Forelimb muscle (tissue), 1 donor: ENCODE results near the gene ALPP. TPM values are rescaled to one million over a fixed set of nuclear protein-coding genes. Genes with fewer than 3 reads are reported as not detected.
"Not testable (repeated sequence)": the region's sequence is repeated elsewhere in the genome, so short reads cannot be mapped to it uniquely, and the experiment has no call there.

Experiments used
- DNase-seq: peaks from one replicate; pipeline ENCODE4 v3.0.0-alpha.2; 2013; ENCODE audit warnings: low read depth
- polyA plus RNA-seq: library from polyadenylated mRNA; unstranded; fragments of 120-200 nt; gene quantifications from one replicate; pipeline ENCODE4 v1.2.1, GENCODE V29; 2013; ENCODE audit not compliant: insufficient read length

The ALPP gene
- polyA plus RNA-seq, 1 donor, result not detected

- no peak for DNase-seq
Measured at GRCh38 chr2:232341061-232341738, 37.4 kb upstream of the ALPP start.

DNA sequence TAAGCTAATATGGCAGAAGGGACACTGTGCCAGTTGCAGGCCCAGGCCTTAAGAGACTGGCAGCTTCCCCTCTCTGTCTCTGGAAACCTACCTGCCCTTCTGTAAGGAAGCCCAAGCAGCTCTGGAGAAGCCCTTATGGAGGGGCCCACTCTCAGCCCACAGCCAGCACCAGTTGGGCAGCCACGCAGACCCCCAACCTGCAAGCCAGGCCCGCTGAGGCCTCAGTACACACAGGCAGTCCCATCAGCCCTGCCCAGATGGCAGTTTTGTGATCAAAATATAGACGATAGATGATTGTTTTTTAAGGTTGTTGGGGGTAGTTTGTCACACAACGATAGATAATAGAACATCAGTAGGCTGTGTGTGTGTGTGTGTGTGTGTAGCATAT is 36.8 kb upstream of the ALPP start:
- no peak for DNase-seq

GRCh38 chr2:232342635-232343565 is 35.7 kb upstream of the ALPP start:
- DNase-seq, result no peak

GRCh38 chr2:232343821-232344220 is 34.7 kb upstream of the ALPP start:
- no peak for DNase-seq

DNA sequence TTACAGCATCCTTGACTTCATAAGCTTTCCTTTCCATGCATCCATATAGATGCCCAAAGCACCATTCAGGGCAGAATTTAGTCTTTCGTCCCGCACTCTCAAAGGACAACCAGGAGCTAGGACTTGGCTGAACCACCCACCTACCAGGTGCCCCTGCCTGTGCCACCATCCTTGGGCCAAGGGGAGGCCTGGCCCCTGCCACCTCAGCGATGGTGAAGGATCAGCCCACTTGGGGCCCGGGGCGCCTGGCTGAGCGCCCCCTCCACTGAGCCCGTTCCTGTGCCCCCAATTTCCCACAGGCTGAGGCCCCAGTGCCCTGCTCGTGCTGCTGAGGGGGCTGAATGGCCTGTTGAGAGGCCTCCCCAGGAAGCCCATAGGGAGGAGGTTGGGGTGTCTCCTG is 33.3 kb upstream of the ALPP start:
- no peak for DNase-seq

GRCh38 chr2:232347369-232347768 is 31.2 kb upstream of the ALPP start:
- no peak for DNase-seq

DNA sequence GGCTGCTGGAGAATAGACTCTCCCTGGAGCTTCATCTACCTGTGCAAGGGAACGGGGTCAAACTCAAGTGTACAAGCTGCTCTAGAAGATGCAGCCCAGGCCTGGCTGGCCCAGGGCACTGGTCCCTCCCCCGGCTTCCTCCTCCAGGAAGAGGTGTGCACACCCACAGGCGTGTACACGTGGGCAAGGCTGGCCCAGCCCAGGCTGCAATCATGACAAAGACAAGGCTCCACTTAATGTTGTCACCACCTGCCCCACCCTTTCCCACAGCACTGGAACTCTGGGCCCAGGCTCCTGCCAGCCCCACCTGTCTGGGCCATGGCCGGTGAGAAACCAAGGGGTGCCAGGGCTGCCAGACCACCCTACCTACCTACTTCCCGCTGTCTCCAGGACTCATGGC is 29.6 kb upstream of the ALPP start:
- DNase-seq, result no peak

- DNase-seq, result no peak
Measured at GRCh38 chr2:232349546-232349945, 29.0 kb upstream of the ALPP start.

- no peak for DNase-seq
Measured at GRCh38 chr2:232349946-232350635, 28.5 kb upstream of the ALPP start.

GRCh38 chr2:232350804-232351685 is 27.5 kb upstream of the ALPP start:
- no peak for DNase-seq

DNA sequence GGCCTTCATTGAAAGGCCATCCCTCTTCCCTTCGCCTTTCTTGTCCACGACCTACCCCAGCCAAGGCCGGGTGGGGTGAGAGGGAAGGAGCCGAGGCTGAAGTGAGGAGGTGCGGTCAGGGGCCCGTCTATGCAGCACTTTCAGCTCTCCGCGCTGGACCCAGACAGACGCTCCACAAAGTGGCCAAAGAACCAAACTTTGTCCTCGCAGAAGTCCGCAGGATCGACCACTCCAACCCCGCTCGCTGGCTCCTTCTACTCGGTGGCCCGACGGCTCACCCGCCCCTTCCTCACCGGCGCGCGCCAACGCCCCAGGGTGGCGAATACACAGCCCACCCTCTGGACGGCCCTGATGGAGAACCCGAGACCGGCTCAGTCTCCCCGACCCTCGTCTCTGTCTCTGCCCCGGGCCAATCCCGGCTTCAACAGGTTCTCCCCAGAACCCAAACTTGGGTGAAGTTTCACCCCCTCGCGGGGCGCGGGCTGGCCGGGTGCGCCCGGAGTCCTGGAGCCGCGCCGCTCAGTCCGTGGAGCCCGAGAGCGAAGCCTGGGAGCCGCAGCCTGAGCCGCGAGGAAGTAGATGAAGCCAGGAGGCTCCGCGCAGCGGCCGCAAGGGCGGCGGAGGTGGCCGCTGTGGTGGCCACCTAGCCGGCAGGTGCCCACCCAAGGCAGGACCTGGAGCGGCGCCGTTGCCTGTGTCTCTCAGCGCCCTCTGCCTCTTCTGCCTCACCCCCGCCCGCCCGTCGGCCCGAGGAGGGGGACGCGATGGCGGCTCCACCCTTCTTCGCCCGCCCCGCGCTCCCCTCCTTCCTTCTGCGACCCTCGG is 26.7 kb upstream of the ALPP start:
- DNase-seq, result no peak

GRCh38 chr2:232352511-232353091 is 25.9 kb upstream of the ALPP start:
- DNase-seq, result no peak

DNA sequence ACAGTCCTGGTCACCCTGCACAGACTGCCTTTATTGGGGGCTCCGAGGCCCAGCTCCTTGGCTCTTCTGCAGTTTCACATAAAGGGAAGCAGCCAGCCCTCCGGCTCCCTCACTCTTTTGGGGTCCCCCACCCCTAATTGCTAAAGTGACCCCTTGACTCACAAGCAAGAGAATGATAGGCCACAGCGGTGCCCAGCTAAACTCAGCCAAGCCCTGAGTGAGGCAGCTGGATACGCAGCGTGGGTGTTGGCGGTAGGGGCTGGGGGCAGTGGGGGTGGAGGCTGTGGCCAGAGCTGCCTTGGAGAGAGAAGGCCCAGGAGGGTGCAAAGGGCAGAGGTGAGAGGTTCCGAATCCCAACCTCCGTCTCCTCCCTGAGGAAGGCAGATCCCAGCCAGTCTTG is 25.5 kb upstream of the ALPP start:
- DNase-seq, result no peak

- DNase-seq, result no peak
Measured at GRCh38 chr2:232353660-232354059, 24.9 kb upstream of the ALPP start.

GRCh38 chr2:232354069-232354468 is 24.5 kb upstream of the ALPP start:
- DNase-seq, result no peak

DNA sequence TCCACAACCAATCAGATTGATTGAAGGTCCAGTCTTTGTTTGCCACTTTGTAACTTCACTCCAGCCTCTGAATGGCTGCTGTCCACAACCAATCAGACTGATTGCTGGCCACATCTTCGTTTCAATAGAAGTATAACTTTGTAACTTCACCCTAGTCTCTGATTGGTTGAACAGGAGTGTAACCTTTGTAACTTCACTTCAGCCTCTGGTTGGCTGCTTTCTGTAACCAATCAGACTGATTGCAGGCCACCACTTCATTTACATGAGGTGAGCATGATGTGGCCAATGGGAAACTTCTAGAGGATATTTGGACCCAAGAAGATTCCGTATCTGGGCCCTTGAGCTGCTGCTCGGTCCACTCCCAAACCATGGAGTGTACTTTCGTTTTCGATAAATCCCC is 16.9 kb upstream of the ALPP start:
- no peak for DNase-seq

GRCh38 chr2:232362174-232362900 is 16.2 kb upstream of the ALPP start:
- no peak for DNase-seq

- not testable (repeated sequence) for DNase-seq
Measured at GRCh38 chr2:232363064-232363783, 15.3 kb upstream of the ALPP start.
